HG03108 (cell line): ENCODE measurements around the gene MAPK10.
"Not testable (repeated sequence)": the region's sequence is repeated elsewhere in the genome, so short reads cannot be mapped to it uniquely, and the experiment has no call there.

Experiments used
- ATAC-seq: cut with Tn5 transposase; IDR thresholded peaks from one replicate; pipeline ENCODE4 v1.9.1; 2021; ENCODE audit warnings: moderate library complexity; ENCODE audit not compliant: unreplicated experiment

MAPK10 gene

GRCh38 chr4:85995361-85995760 lies 364.5 kb downstream of the MAPK10 start:
- ATAC-seq = no peak

DNA sequence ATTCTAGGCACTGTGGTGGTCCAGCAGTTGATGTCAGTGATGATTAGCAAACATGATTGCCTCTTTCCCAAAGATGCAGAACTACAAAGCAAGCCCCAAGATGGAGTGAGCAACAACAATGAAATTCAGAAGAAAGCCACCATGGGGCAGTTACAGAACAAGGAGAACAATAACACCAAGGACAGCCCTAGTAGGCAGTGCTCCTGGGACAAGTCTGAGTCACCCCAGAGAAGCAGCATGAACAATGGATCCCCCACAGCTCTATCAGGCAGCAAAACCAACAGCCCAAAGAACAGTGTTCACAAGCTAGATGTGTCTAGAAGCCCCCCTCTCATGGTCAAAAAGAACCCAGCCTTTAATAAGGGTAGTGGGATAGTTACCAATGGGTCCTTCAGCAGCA lies 365.3 kb downstream of the MAPK10 start:
- ATAC-seq = no peak

- no peak for ATAC-seq
These were observed 366.2 kb downstream of the MAPK10 start for GRCh38 chr4:85993641-85994040.

GRCh38 chr4:85986266-85986665 lies 373.6 kb downstream of the MAPK10 start:
- ATAC-seq = no peak

- ATAC-seq = no peak
These were observed 380.6 kb downstream of the MAPK10 start for GRCh38 chr4:85979276-85979675.

- ATAC-seq = no peak
These were observed 389.3 kb downstream of the MAPK10 start for GRCh38 chr4:85970535-85970934.

GRCh38 chr4:85968945-85969819 lies 390.7 kb downstream of the MAPK10 start:
- no peak for ATAC-seq

GRCh38 chr4:85967872-85968271 lies 392.0 kb downstream of the MAPK10 start:
- ATAC-seq = no peak

DNA sequence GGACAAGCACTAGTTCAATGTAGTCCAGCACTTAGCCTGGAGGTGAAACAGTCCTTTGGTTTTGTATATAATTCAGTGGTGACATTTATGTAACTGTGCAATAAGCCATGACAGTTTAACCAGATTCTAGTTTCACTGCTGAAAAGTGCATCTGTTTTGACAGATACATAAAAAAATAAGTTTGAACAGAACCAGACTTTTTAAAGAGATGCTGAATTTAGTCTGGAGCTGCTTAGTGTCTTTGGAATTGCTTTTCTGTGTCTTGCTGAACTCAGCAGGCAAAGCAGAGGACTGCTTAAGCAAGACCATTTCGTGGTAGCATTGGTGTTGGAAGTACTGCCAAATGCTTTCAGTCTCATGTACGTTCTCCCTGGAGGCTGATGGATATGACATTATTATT lies 393.5 kb downstream of the MAPK10 start:
- ATAC-seq = no peak

GRCh38 chr4:85965529-85965928 lies 394.3 kb downstream of the MAPK10 start:
- no peak for ATAC-seq

- ATAC-seq = not testable (repeated sequence)
These were observed 394.8 kb downstream of the MAPK10 start for GRCh38 chr4:85965017-85965416.

- ATAC-seq = no peak
These were observed 395.6 kb downstream of the MAPK10 start for GRCh38 chr4:85964298-85964697.

- no peak for ATAC-seq
These were observed 396.6 kb downstream of the MAPK10 start for GRCh38 chr4:85963231-85963630.

- ATAC-seq = no peak
These were observed 398.0 kb downstream of the MAPK10 start for GRCh38 chr4:85961887-85962286.

- ATAC-seq = no peak
These were observed 403.4 kb downstream of the MAPK10 start for GRCh38 chr4:85956293-85956945.

DNA sequence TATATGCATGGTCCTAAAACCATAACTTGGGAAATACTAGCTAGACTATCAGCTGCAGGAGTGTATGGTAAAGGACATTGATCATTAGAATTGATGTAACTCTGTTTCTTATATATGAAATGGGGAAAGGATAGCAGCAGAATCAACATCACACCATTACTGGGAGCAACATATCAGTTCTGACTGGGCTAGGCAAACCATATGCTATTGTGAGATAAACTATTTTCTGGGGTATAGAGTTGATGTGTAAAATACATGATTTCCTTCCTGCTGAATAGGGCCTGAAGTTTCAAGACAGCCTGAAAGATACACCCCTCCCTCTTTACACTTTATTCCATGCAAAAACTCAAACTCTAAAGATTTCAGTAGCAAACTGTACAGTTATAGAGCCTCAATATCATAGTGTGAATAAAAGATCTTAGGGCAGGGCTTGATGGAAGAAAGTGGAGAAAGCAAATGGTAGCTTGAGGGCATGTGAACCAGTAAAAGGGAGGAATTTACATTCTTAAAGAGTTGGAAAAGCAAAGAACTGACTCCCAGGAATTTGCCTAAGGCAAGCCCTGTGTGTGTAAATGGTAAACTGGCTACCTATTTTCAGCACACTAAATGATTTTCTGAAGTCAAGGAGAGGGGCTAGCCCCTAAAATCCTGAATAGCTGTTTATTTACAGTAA lies 404.1 kb downstream of the MAPK10 start:
- ATAC-seq = no peak

- no peak for ATAC-seq
These were observed 406.2 kb downstream of the MAPK10 start for GRCh38 chr4:85953651-85954018.

DNA sequence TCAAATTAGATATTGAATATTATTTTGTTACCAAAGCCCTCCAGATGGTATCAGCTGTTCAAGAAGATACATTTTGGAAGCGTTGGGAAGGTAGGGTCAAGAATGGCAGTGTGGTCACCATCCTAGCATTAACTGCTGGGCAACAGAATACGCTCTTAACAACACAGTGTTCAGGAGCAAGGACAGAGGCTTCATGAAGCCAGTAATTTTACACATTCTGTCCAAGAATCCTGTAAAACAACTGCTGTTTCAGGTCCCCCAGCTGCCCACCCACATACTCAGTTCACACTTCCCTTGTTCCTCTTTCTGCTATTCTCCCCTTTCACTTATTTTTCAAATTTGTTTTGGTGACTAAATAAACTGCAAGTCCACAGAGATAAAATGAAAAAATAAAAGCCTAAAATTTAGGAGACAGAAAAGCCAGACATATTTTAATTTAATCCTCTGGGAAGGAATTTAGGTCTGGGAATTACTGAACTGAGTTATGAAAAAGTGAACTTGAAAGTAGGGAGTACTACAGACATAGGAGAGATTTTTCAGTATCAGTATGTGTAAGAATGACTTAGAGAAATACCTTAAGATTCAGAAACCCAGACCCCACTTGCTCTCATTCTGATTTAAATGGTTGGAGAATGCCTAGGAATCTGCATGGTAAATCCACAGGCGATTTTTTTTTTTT lies 406.7 kb downstream of the MAPK10 start:
- no peak for ATAC-seq

GRCh38 chr4:85952528-85952927 lies 407.3 kb downstream of the MAPK10 start:
- no peak for ATAC-seq

DNA sequence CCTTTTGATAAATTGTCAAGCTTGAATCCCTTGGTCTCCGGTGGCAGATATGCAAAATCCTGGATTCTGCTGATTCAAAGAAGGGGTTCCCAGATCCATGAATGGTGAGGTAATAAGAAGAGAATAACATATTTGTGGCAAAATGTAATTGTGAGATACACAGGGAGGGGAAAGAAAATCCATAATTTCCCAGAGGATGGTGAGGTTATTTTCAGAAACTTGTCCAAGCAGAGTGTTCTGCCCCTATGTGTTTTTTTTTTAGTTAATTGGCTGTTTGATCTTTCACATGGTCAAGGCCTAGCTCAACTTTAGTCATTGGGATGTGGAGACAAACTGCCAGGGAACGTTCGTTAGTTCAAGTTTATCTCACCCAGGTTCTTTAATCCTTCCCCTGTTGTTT lies 408.8 kb downstream of the MAPK10 start:
- ATAC-seq = no peak

GRCh38 chr4:85946821-85947220 lies 413.0 kb downstream of the MAPK10 start:
- no peak for ATAC-seq
